OCI-LY3 (cell line): ENCODE measurements around the gene LHX4.

Experiments
- H2AFZ ChIP-seq: fragments of 200-600, 300-600 bp; shearing (Covaris generic); 2 replicates; pipeline ENCODE4 v1.6.0; 2014; ENCODE audit warnings: antibody characterized with exemption, low read depth, low read length
- H3K27ac ChIP-seq: fragments of 200-600, 300-600 bp; sonication (generic); 2 replicates; pipeline ENCODE4 v1.5.1; 2014; ENCODE audit warnings: mild to moderate bottlenecking, low read length, moderate library complexity, mixed read lengths
- H3K27me3 ChIP-seq: fragments of 200-600, 300-600 bp; sonication (generic); 2 replicates; pipeline ENCODE4 v1.6.1; 2014; ENCODE audit warnings: low read depth, low read length, mixed read lengths
- H3K36me3 ChIP-seq: fragments of 200-600, 300-600 bp; sonication (generic); replicated peaks from 2 replicates; pipeline ENCODE3; 2014; ENCODE audit warnings: low read depth, low read length, mixed read lengths
- H3K4me1 ChIP-seq: fragments of 300-600, 200-600 bp; sonication (generic); 2 replicates; pipeline ENCODE4 v1.6.1; 2014; ENCODE audit warnings: low read length, mixed read lengths
- H3K4me2 ChIP-seq: fragments of 200-600, 300-600 bp; sonication (generic); 2 replicates; pipeline ENCODE4 v1.6.1; 2014; ENCODE audit warnings: low read length, mixed read lengths
- H3K4me3 ChIP-seq: fragments of 300-600, 200-600 bp; sonication (generic); 2 replicates; pipeline ENCODE4 v1.5.1; 2014; ENCODE audit warnings: antibody characterized with exemption, mild to moderate bottlenecking, low read length, moderate library complexity
- H3K79me2 ChIP-seq: fragments of 300-600, 200-600 bp; shearing (Covaris generic); 2 replicates; pipeline ENCODE4 v1.6.1; 2014; ENCODE audit warnings: mild to moderate bottlenecking, low read length, mixed read lengths
- H3K9ac ChIP-seq: fragments of 300-600, 200-600 bp; shearing (Covaris generic); 2 replicates; pipeline ENCODE4 v1.6.0; 2014; ENCODE audit warnings: mild to moderate bottlenecking, low read length, moderate library complexity
- H3K9me3 ChIP-seq: fragments of 200-600, 300-600 bp; shearing (Covaris generic); 2 replicates; pipeline ENCODE4 v1.6.1; 2014; ENCODE audit warnings: low read length, mixed read lengths; ENCODE audit not compliant: insufficient read depth
- H4K20me1 ChIP-seq: fragments of 200-600, 300-600 bp; sonication (generic); 2 replicates; pipeline ENCODE4 v1.6.1; 2016; ENCODE audit warnings: low read length, mixed read lengths; ENCODE audit not compliant: insufficient read depth
- EZH2phosphoT487 ChIP-seq: fragments of 200-600 bp; shearing (Covaris generic); IDR thresholded peaks from 2 replicates; pipeline ENCODE4 v1.6.1; 2018; ENCODE audit warnings: antibody characterized with exemption, mixed run types, low read depth
- TF ChIP-seq, protein P1 (sequence below): fragments of 200-600, 300-600 bp; sonication (generic); IDR thresholded peaks from 2 replicates; pipeline ENCODE4 v1.5.1; 2014; ENCODE audit warnings: antibody characterized with exemption, low read length, low read depth

Gene LHX4

DNA sequence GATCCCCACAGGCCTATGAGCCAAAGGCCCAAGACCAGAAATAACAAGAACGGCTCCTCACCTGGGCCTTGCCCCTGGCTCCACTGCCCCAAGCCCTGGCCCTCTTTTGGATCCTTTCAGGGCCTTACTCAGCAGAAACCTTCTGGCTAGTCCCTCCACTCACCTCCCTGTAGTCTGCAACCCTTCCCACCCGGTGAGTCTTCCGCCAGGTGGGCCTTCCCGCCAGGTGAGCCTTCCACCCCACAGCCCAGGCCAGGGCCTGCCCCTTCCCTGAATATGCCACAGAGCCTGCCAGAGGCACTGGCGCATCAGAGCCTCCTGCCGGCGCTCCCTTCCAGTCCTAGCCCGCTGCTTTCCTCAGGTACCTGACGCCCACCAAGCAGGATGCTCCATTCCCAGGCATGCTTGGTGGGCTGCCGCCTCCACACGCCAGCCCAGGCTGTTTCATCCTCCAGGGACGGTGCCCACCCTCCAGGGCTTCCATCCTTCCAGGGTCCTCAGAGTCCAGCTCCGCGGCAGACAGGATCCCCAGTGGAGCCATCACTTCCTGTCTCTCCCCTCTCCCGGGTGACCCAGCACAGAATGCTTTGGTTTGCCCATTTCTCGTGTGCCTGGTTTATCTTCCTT lies 20.9 kb downstream of the LHX4 start:
- H3K4me2 ChIP-seq, result no peak overlapping the region
- H3K4me3 ChIP-seq, result no peak overlapping the region
- TF ChIP-seq, protein P1, sequence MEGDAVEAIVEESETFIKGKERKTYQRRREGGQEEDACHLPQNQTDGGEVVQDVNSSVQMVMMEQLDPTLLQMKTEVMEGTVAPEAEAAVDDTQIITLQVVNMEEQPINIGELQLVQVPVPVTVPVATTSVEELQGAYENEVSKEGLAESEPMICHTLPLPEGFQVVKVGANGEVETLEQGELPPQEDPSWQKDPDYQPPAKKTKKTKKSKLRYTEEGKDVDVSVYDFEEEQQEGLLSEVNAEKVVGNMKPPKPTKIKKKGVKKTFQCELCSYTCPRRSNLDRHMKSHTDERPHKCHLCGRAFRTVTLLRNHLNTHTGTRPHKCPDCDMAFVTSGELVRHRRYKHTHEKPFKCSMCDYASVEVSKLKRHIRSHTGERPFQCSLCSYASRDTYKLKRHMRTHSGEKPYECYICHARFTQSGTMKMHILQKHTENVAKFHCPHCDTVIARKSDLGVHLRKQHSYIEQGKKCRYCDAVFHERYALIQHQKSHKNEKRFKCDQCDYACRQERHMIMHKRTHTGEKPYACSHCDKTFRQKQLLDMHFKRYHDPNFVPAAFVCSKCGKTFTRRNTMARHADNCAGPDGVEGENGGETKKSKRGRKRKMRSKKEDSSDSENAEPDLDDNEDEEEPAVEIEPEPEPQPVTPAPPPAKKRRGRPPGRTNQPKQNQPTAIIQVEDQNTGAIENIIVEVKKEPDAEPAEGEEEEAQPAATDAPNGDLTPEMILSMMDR, result no peak
- H3K9ac ChIP-seq, result no peak overlapping the region
- H3K27ac ChIP-seq, result no peak overlapping the region
- H3K36me3 ChIP-seq, result no peaks in the 10 kb centered on the region
- H3K27me3 ChIP-seq, result no peaks in the 10 kb centered on the region
- H3K4me1 ChIP-seq, result peaks cover 4% of the 10 kb centered on the region
- H3K79me2 ChIP-seq, result no peaks in the 10 kb centered on the region
- H2AFZ ChIP-seq, result no peak overlapping the region
- no peaks in the 10 kb centered on the region for H4K20me1 ChIP-seq
- no peaks in the 10 kb centered on the region for H3K9me3 ChIP-seq

DNA sequence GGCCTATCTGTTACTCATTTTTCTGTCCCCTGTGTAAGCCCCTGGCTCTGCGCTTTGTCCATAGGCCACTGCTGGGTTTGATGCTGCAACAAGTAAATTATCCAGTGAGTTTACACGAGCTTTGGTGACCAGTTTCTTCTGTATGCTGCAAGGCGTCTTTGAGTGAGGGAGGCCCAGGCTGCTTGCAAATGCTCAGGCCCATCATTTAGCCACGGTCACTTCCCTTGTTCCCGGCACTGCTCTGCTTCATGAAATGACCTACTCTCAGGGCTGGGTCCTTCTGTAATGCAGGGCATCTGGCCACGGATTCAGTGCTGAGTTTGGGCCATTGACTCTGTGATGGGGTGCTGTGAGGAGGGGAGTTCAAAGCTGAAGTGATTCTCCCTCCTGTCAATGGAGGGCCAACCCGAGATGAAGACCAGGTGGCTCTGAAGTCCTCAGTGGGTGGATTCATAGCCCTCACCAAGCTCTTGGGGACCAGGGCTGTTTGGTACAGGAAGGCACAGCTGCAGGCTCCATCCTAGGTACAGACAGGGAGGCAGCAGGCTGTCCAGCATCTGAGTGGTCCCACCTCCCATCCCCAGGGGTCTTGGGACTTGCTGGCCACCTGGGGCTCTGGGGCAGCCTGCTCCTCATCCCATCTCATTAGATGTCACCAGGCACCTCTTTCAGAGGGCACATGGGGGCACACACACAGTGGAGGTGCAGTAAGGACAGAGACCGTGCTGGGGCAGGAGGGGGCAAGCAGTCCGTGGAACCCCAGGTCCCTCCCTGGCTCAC lies 21.7 kb downstream of the LHX4 start:
- Histone ChIP-seq H3K9ac (no peak overlapping the region), H3K4me2 (no peak overlapping the region), H3K4me3 (no peak overlapping the region), H3K4me1 (peaks cover 4% of the 10 kb centered on the region), H3K36me3 (no peaks in the 10 kb centered on the region), H2AFZ (no peak overlapping the region), H4K20me1 (no peaks in the 10 kb centered on the region), H3K9me3 (no peaks in the 10 kb centered on the region), H3K79me2 (no peaks in the 10 kb centered on the region), H3K27me3 (no peaks in the 10 kb centered on the region), H3K27ac (no peak overlapping the region)
- no peak for TF ChIP-seq EZH2phosphoT487

DNA sequence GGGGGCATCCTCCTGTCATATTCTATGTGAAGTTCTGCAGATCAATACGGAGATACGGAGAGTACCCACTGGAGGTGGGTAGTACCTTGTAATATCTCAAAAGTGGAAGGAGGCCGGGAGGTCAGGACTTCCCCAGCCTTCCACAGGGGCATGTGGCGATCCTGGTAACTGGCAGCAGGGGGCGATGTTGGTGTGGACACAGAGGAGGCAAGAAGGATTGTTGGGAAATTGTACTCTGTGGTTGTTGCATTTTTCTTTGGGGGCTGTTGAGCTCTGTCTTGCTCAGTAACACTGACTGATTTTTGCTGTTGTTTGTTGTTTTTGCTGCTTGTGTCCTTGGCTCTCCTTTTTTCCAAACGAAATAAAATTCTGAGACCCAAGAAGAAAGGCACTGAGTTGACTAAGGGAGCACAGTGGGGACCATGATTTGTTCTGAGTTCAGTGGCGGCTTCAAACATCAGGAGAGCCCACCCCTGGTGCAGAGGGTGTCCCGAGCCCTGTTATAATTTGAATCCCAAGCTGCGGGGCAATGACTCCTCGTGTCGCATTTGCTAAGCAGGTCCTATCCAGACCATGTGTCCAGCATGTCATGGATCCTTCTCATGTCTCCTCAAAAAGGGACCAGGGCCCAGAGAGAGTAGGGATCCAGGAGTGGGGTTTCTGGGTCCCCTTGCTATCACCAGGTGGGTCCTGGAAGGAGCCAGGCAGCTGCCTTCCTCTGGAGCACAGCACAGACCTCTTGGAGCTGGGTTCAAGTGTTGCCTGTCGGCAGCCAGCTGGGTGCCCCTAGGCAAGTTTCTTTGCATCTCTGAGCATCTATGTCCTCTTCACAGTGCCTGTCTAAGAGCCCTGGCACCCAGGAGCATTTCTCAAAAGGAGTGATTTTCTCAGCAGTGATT lies 22.8 kb downstream of the LHX4 start:
- Histone ChIP-seq H2AFZ (peak overlapping the region; percentile 84), H3K9ac (peak overlapping the region; percentile 32; the same call in 1 of the 2 replicates)

More for the DNA sequence above, 22.8 kb downstream of the LHX4 start:
- TF ChIP-seq EZH2phosphoT487, result no peak
- TF ChIP-seq, protein P1, result peak; percentile 98
- H3K79me2 ChIP-seq, result no peaks in the 10 kb centered on the region
- no peaks in the 10 kb centered on the region for H4K20me1 ChIP-seq
- peak overlapping the region; percentile 70 for H3K4me2 ChIP-seq
- H3K9me3 ChIP-seq, result no peaks in the 10 kb centered on the region
- H3K36me3 ChIP-seq, result no peaks in the 10 kb centered on the region
- H3K27me3 ChIP-seq, result no peaks in the 10 kb centered on the region
- H3K4me3 ChIP-seq, result peak overlapping the region; percentile 52
- no peak overlapping the region for H3K27ac ChIP-seq
- H3K4me1 ChIP-seq, result peaks cover 4% of the 10 kb centered on the region
